NCI-H2196 (cell line): ENCODE data around the gene HS3ST3B1.

ENCODE experiments used
- DNase-seq: peaks from one replicate; lab custom pipeline; 2025; ENCODE audit not compliant: unreplicated experiment; lab: John Stamatoyannopoulos, UW

The HS3ST3B1 gene

DNA sequence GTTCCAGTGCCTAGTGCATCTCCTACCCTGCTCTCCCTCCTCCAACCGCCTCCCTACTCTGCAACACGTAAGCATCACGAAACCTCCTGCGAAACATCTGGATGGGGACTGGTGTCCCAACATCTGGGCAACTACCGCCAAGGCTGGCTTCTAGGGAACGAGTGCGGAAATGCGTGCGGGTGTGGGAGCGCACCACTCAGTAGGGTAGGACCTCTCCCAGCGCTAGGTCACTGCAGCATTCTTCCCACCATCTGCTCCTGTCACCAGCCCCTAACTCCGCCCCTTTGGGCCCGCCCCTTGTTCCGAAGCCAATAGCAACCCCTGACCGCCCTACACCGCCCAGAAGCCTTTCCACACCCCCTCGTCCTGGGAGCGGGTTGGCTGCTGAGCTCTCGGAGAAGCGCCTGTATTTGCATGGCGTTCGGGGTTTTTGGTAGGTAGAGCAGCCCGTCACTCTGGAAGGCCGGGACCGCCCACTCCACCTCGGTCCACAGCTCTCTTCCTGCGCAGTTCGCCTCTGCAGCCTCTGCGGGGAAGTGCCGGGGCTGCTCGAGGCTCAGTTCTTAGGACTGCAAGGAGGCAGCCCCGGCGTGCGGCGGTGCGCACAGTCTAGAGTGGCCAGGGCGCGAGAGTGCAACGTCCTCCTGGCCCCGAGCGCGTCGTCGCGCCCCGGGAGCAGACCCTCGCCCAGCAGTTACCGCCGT lies at the start of gene HS3ST3B1:
HS3ST3B1 (plus strand) TSS at position 507 of the 704 bp plus-strand sequence. CDS start 438 bp downstream, outside the sequence.
- DNase-seq = peak; percentile 80

DNA sequence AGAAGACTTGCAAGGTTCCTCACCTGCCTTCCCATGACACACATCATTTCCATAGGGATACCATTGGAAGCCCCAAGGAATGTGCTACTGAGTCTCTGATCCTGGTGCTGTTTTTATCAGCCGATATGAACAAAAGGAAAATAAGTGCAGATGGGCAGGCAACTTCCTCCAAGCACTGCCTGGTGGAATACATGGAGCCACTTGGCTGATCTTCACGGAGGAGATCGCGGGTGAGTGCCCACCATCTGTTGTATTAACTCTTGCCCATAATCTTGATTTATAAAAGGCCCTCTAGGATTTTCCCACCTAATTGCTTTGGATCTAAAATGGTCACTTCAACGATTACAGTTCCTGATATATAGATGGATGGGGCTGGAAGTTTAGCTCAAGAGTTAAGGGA lies 39.5 kb upstream of the HS3ST3B1 start:
- DNase-seq = no peak

- DNase-seq = no peak
These were observed 32.6 kb upstream of the HS3ST3B1 start for GRCh38 chr17:14268264-14268663.

DNA sequence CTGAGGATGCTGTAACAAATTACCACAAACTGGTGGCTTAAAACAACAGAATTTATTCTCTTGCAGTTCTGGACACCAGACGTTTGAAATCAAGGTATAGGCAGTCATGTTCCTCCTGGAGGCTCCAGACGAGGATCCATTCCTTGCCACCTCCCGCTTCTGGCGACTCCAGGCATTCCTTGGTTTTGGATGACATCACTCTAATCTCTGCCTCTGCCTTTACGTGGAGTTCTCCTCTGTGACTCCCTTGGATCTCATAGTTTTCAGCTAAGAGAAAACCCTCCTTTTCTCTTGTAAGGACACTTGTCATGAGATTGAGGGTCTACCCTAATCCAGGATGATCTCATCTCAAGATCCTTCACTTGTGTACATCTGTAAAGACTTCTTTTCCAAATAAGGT lies 31.4 kb upstream of the HS3ST3B1 start:
- DNase-seq = no peak

GRCh38 chr17:14270508-14270907 lies 30.4 kb upstream of the HS3ST3B1 start:
- no peak for DNase-seq

- DNase-seq = no peak
These were observed 24.2 kb upstream of the HS3ST3B1 start for GRCh38 chr17:14276535-14277250.

GRCh38 chr17:14281530-14281929 lies 19.4 kb upstream of the HS3ST3B1 start:
- DNase-seq = no peak

GRCh38 chr17:14282726-14283125 lies 18.2 kb upstream of the HS3ST3B1 start:
- DNase-seq = no peak

- no peak for DNase-seq
These were observed 11.7 kb upstream of the HS3ST3B1 start for GRCh38 chr17:14289162-14289561.

GRCh38 chr17:14294876-14295275 lies 6.0 kb upstream of the HS3ST3B1 start:
- no peak for DNase-seq

- DNase-seq = no peak
These were observed 5.2 kb upstream of the HS3ST3B1 start for GRCh38 chr17:14295676-14296075.

DNA sequence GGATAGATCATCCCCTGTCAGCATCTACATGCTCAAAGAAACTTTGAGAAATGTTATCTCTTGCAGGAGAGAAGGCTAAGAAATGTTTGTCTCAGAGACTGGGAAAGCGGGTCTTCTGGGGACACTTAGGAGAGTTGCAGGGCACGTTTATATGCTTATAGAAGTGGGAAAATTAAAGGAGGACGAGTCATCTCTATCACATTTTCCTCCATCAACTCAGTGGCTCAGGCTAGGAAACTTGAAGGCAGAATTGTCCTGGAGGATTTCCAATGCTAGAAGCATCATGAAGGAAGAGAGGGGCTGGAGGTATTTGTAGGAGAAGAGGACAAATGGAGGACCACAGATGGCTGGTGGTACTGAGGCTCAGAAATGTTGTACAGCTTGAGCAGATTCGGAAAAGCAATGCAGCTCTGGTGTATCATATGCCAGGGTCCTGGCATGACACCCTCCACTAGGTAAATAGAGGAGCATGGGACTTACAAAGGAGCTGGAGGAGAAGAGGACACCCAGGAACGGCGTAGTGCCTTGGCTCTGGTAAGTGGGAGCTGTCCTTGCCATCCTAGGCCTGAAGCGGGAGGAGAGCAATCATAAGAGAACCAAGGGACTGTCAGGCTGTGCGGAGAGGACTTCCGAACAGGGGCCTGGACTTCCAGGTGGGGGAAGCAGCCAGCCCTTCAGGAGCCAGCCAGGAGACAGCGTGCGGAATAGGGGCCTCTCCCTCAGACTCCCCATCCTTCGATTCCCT lies 4.5 kb upstream of the HS3ST3B1 start:
- no peak for DNase-seq

- peak; percentile 1 for DNase-seq
These were observed 3.6 kb upstream of the HS3ST3B1 start for GRCh38 chr17:14297161-14297851.

DNA sequence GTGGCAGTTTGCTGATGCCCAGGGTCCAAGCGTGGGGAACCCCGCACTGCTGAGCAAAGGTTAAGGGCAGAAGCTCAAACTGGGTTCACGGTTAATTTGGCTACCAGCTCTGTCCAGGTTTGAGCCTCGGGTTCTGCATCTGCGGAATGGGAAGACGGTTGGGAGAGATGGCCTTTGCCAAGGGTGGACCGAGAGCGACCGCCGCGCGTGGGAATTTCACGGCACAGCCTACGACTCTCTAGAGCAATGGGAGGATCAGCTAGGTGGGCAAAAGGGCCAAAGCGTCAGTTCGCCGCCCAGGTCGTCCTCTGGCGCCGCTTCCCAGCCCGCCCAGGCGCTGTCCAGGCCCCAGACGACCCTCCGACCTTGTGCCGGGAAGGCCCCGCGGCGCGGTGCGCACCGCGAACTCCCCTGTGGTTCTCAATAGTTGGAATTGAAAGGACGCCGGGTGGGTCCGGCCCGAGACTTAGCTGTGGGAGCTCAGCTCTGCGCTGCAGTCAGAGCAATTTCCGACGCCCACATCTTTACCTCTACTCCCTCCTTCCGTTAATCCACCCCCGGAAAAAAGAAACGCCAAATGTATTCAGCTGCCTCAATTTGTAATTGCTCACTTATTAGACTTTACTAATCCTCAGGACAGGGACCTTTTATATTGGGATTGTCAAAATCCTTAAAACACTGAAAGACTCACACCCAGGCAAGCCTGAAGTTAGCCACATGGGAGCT lies 2.5 kb upstream of the HS3ST3B1 start:
- DNase-seq = no peak

DNA sequence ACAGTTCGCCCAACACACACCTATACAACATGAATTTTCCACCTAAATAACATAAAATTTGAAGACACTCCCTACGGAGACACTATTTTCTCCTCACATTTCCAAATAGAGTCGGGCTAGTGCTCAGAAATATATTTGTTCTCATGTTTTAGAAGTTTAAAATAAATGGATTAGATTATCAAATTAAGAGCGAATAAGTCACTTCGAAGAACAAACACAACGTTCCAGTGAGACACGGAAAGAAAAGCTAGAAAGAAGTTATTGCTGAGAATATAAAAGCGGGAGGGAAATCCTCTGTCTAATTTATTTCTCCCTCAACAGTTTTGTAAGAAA lies 2.0 kb upstream of the HS3ST3B1 start:
- DNase-seq = no peak

DNA sequence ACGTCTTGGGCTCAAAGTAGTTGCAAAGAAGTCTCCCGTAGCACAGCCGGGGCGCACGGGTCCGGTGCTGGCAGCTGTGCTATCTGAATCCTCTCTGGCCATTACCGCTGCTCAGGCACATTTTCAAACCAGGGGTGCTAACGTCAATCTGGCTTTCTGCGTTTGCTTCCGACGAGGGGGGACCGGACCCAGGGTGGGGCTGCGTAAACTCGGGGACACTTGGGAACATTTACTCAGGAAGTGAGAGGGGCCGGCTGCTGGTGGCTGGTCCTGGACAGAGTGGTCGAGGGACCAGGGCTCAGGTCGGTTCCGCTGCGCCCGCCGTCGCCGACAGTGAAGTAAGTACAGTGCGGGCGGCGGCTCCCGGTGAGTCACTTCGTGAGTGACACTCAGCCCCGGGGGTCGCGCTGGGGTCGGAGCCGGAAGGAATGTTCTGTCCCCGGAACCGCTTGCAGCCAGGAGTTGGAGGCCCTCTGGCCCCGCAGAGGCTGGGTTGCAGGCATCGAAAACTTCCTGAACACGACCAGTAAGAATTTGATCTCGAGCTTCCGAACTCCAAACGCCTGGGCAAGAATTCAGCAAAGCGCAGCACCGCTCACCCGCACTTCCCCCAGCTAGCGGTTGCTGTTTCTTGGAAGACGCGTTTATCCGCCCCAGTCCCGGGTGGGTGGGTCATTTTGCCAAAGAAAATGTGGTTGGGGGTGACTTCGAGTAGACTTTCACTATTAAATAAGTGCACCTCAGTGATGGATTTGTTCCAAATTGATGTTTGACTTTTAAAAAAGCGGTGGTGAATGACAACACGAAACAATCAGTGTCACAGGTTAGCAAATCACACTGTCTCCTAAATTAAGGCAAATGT lies 1.4 kb upstream of the HS3ST3B1 start:
- no peak for DNase-seq

DNA sequence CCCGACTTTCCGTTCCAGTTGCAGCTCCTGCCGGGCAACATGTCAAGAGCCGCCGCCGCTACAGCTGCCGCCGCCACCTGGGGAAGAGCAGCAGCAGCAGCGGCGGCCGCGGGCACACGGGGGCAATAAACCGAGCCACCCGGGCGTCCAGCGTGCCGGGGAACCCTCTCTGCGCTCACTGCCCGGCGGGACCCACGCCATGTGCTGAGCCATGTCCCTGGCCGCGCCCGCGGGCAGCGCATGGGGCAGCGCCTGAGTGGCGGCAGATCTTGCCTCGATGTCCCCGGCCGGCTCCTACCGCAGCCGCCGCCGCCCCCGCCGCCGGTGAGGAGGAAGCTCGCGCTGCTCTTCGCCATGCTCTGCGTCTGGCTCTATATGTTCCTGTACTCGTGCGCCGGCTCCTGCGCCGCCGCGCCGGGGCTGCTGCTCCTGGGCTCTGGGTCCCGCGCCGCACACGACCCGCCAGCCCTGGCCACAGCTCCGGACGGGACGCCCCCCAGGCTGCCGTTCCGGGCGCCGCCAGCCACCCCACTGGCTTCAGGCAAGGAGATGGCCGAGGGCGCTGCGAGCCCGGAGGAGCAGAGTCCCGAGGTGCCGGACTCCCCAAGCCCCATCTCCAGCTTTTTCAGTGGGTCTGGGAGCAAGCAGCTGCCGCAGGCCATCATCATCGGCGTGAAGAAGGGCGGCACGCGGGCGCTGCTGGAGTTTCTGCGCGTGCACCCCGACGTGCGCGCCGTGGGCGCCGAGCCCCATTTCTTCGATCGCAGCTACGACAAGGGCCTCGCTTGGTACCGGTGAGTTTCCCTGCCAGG lies 604 bp downstream of the HS3ST3B1 start:
- DNase-seq = no peak

- no peak for DNase-seq
These were observed 1.2 kb downstream of the HS3ST3B1 start for GRCh38 chr17:14302091-14302430.

- DNase-seq = peak; percentile 67
These were observed 1.7 kb downstream of the HS3ST3B1 start for GRCh38 chr17:14302431-14303099.
